SJCRH30 (cell line): ENCODE results near the gene MTMR11. TPM values are rescaled to one million over a fixed set of nuclear protein-coding genes. Genes with fewer than 3 reads are reported as not detected.

Experiments used
- DNase-seq, 2 experiments: peaks; one replicate each; pipeline ENCODE4 v3.0.0-alpha.2; 2015 to 2020
- H3K27ac ChIP-seq: fragments of 250-450 bp; sonication (Bioruptor Pico); 2 replicates; pipeline ENCODE4 v1.5.1; 2020; ENCODE audit warnings: mild to moderate bottlenecking, moderate library complexity
- H3K27me3 ChIP-seq: fragments of 250-450 bp; sonication (Bioruptor Pico); 2 replicates; pipeline ENCODE4 v1.5.1; 2020; ENCODE audit warnings: mild to moderate bottlenecking, moderate library complexity
- H3K36me3 ChIP-seq: fragments of 250-450 bp; sonication (Bioruptor Pico); 2 replicates; pipeline ENCODE4 v1.5.1; 2020; ENCODE audit warnings: mild to moderate bottlenecking, moderate library complexity
- H3K4me1 ChIP-seq: fragments of 250-450 bp; sonication (Bioruptor Pico); 2 replicates; pipeline ENCODE4 v1.5.1; 2020; ENCODE audit warnings: mild to moderate bottlenecking, moderate library complexity
- H3K4me3 ChIP-seq: fragments of 250-450 bp; sonication (Bioruptor Pico); 2 replicates; pipeline ENCODE4 v1.5.1; 2020; ENCODE audit warnings: mild to moderate bottlenecking, moderate library complexity
- H3K9me3 ChIP-seq: fragments of 250-450 bp; sonication (Bioruptor Pico); replicated peaks from 2 replicates; pipeline ENCODE4 v1.5.1; 2020; ENCODE audit warnings: mild to moderate bottlenecking, moderate library complexity
- total RNA-seq: library from RNA; depleted of rRNA; stranded (reverse); fragments of >200 nt; shearing (Covaris generic); gene quantifications from 2 replicates; pipeline ENCODE4 v1.2.3, GENCODE V29; 2014; rRNA removed

MTMR11 gene
- total RNA-seq, 1 experiment from 2014 or later: 3.0 TPM

DNA sequence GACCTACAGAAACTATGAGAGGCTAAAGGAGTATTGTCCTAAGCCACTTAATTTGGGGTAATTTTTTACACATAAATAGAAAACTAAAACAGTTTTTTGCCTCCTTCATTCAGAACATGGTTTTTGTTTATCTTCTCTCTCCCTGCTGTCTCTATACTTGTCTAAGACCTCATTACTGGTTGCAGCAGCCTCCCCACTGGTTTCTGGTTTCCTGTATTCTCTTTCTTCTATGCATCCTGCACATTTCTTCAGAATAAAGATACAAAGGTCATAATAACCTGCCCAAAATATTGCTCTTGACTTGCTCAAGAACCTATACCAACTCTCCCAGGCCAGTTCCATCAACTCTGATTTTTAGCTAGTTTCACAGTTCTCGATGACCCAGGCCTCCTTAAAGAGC lies 57.1 kb downstream of the MTMR11 start:
- H3K4me3 ChIP-seq: no peak overlapping the region
- H3K27me3 ChIP-seq: no peaks in the 10 kb centered on the region
- DNase-seq: no peak
- no peak overlapping the region for H3K27ac ChIP-seq
- no peaks in the 10 kb centered on the region; the same call in 1 of the 2 replicates for H3K4me1 ChIP-seq
- no peaks in the 10 kb centered on the region for H3K9me3 ChIP-seq
- H3K36me3 ChIP-seq: no peaks in the 10 kb centered on the region

Other genes starting within 250 kb of the MTMR11 start
- not detected in 2 replicates for gene FCGR1A, start 154.2 kb downstream of the MTMR11 start, total RNA-seq
- gene BOLA1, start 37.3 kb downstream of the MTMR11 start, total RNA-seq: 5.0 and 6.3 TPM in 2 replicates
- 17.4 and 20.0 TPM in 2 replicates for gene SV2A, start 19.0 kb downstream of the MTMR11 start, total RNA-seq
- 32.6 and 34.9 TPM in 2 replicates for gene SF3B4, start 9.1 kb downstream of the MTMR11 start, total RNA-seq
- gene OTUD7B, start 73.8 kb upstream of the MTMR11 start, total RNA-seq: 13.1 and 13.3 TPM in 2 replicates
- 41.5 and 49.5 TPM in 2 replicates for gene VPS45, start 130.9 kb upstream of the MTMR11 start, total RNA-seq
- 50.0 and 54.4 TPM in 2 replicates for gene PLEKHO1, start 213.0 kb upstream of the MTMR11 start, total RNA-seq